Liver (tissue), 2 donors: ENCODE results near the gene IFI16.

Experiments
- GABPA ChIP-seq, 2 donors: IDR thresholded peaks in 1 of 2; conservative IDR thresholded peaks in 1 of 2; 2 replicates each; pipeline ENCODE4 v1.6.1; 2016; ENCODE audit warnings: antibody characterized with exemption in 2 of 2, mild to moderate bottlenecking in 1 of 2, moderate library complexity in 1 of 2
- REST ChIP-seq: IDR thresholded peaks from 2 replicates; pipeline ENCODE4 v1.6.1; 2016; ENCODE audit warnings: antibody characterized with exemption, mild to moderate bottlenecking
- donor health status: healthy.

DNA sequence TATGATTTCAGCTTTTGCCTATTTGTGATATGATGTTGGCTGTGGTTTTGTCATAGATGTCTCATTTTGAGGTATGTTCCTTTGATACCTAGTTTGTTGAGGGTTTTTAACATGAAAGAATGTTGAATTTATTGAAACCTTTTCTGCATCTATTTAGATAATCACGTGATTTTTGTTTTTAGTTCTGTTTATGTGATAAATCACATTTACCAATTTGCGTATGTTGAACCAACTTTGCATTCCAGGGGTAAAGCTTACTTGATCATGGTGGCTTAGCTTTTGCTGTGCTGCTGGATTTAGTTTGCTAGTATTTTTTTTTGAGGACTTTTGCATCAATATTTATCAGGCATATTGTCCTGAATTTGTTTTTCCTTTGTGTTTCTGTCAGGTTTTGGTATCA, 26.5 kb upstream of the IFI16 start:
- TF ChIP-seq REST (no peak), GABPA (IDR thresholded peaks at IDR 0.05 in 1 of 2, conservative IDR thresholded peaks at IDR 0.05 in 1 of 2) (no peak)
